HG02588 (cell line): ENCODE results near the gene PTGR3.

Source experiments
- ATAC-seq: cut with Tn5 transposase; IDR thresholded peaks from one replicate; pipeline ENCODE4 v1.9.1; 2021; ENCODE audit warnings: mild to moderate bottlenecking, moderate library complexity; ENCODE audit not compliant: unreplicated experiment

The PTGR3 gene

GRCh38 chr18:75209129-75209950 lies at the start of gene PTGR3:
TSS of gene PTGR3 (minus strand) at chr18:75209139. CDS start at chr18:75209058, 81 bp downstream.
- ATAC-seq = peak; percentile 46

- ATAC-seq = no peak
Observed at GRCh38 chr18:75257605-75258004, 48.7 kb upstream of the PTGR3 start.

GRCh38 chr18:75256376-75256775 lies 47.4 kb upstream of the PTGR3 start:
- ATAC-seq = no peak

GRCh38 chr18:75255094-75255493 lies 46.2 kb upstream of the PTGR3 start:
- no peak for ATAC-seq

GRCh38 chr18:75253784-75254183 lies 44.8 kb upstream of the PTGR3 start:
- no peak for ATAC-seq

- no peak for ATAC-seq
Observed at GRCh38 chr18:75253043-75253442, 44.1 kb upstream of the PTGR3 start.

- no peak for ATAC-seq
Observed at GRCh38 chr18:75252136-75252535, 43.2 kb upstream of the PTGR3 start.

GRCh38 chr18:75251466-75251865 lies 42.5 kb upstream of the PTGR3 start:
- ATAC-seq = no peak

GRCh38 chr18:75250471-75250821 lies 41.5 kb upstream of the PTGR3 start:
- no peak for ATAC-seq

- ATAC-seq = no peak
Observed at GRCh38 chr18:75249672-75250470, 40.9 kb upstream of the PTGR3 start.

- no peak for ATAC-seq
Observed at GRCh38 chr18:75249175-75249518, 40.2 kb upstream of the PTGR3 start.

GRCh38 chr18:75248426-75249174 lies 39.7 kb upstream of the PTGR3 start:
- no peak for ATAC-seq

- peak; percentile 53 for ATAC-seq
Observed at GRCh38 chr18:75247611-75248421, 38.9 kb upstream of the PTGR3 start.

GRCh38 chr18:75246721-75247610 lies 38.0 kb upstream of the PTGR3 start:
- no peak for ATAC-seq

- ATAC-seq = no peak
Observed at GRCh38 chr18:75244351-75245313, 35.7 kb upstream of the PTGR3 start.

GRCh38 chr18:75241705-75242104 lies 32.8 kb upstream of the PTGR3 start:
- ATAC-seq = no peak

GRCh38 chr18:75240433-75240832 lies 31.5 kb upstream of the PTGR3 start:
- no peak for ATAC-seq

GRCh38 chr18:75238786-75239185 lies 29.8 kb upstream of the PTGR3 start:
- no peak for ATAC-seq

GRCh38 chr18:75238100-75238499 lies 29.2 kb upstream of the PTGR3 start:
- no peak for ATAC-seq
